GM12892 (cell line): Measurements from ENCODE around the gene GFRA1.

Experiments
- POLR2A ChIP-seq: IDR thresholded peaks from 2 replicates; pipeline ENCODE4 v1.6.1; 2011; ENCODE audit warnings: low read depth, low read length, control low read depth
- POLR2AphosphoS5 ChIP-seq: IDR thresholded peaks from 2 replicates; pipeline ENCODE4 v1.6.1; 2011; ENCODE audit warnings: low read depth, low read length, control low read depth

GRCh38 chr10:116241085-116241484 is 31.9 kb downstream of the GFRA1 start:
- TF ChIP-seq POLR2A = no peak
- TF ChIP-seq POLR2AphosphoS5 = no peak
